ENCODE data around the gene THAP6. TPM values are rescaled to one million over a fixed set of nuclear protein-coding genes. Genes with fewer than 3 reads are reported as not detected.

Gene THAP6
- total RNA-seq, 1 experiment from 2014 or later, result 11.7 TPM

GRCh38 chr4:75496406-75496805 lies 17.9 kb upstream of the THAP6 start:
- Histone ChIP-seq H3K27me3 (ENCODE audit: insufficient read depth, low read length) (no peaks in the 10 kb centered on the region), H3T11ph (ENCODE audit: low read length) (no peak overlapping the region), H4K91ac (ENCODE audit: insufficient read length, low read depth, low read length) (no peak overlapping the region), H3K9me3 (ENCODE audit: control insufficient read depth, low read depth, low read length) (no peaks in the 10 kb centered on the region), H3K56ac (ENCODE audit: insufficient read length, low read depth, low read length) (no peak overlapping the region), H3K23me2 (ENCODE audit: insufficient read length, low read depth, low read length, poor library complexity, severe bottlenecking) (no peaks in the 10 kb centered on the region), H4K20me1 (ENCODE audit: control insufficient read depth, insufficient read depth, insufficient read length) (no peaks in the 10 kb centered on the region), H3K79me2 (ENCODE audit: insufficient read depth, low read length) (no peaks in the 10 kb centered on the region; the same call in 1 of the 2 replicates), H3K9ac (ENCODE audit: extremely low read depth, insufficient read length, low read length) (no peak overlapping the region), H2AFZ (ENCODE audit: low read length) (no peak overlapping the region), H3K4me2 (ENCODE audit: insufficient read depth, insufficient read length, low read length) (no peak overlapping the region), H3K27ac (ENCODE audit: insufficient read length, low read depth, low read length) (no peak overlapping the region), H3K4ac (ENCODE audit: low read depth, low read length) (no peak overlapping the region), H3K23ac (ENCODE audit: insufficient read length, low read depth, low read length) (no peak overlapping the region), H2BK120ac (ENCODE audit: low read depth, low read length, poor library complexity, severe bottlenecking) (no peak overlapping the region), H3K14ac (ENCODE audit: insufficient read depth, low read length) (no peak overlapping the region), H2BK12ac (ENCODE audit: insufficient read length, low read depth, low read length) (no peak overlapping the region), H3K18ac (ENCODE audit: insufficient read length, low read depth, low read length) (no peak overlapping the region), H2BK5ac (ENCODE audit: insufficient read length, low read length) (no peak overlapping the region), H2BK20ac (ENCODE audit: low read depth, low read length, poor library complexity, severe bottlenecking) (no peak overlapping the region), H3K79me1 (ENCODE audit: insufficient read depth, low read depth, low read length, poor library complexity, severe bottlenecking) (no peaks in the 10 kb centered on the region), H4K8ac (replicated peaks; ENCODE audit: insufficient read length, low read depth, low read length) (no peak overlapping the region), H3K4me1 (ENCODE audit: insufficient read depth, low read length) (no peaks in the 10 kb centered on the region), H2BK15ac (ENCODE audit: low read depth, low read length) (no peak overlapping the region), H2AK5ac (ENCODE audit: insufficient read length, low read length) (no peak overlapping the region), H4K5ac (ENCODE audit: insufficient read length, low read depth, low read length) (no peak overlapping the region)
- H3K9me3 Mint-ChIP-seq, result peaks cover 0 to 10% of the 10 kb centered on the region in 2 experiments; a peak in 3 of 5 replicates
- peaks cover 22 to 41% (median 23%) of the 10 kb centered on the region in 3 experiments for H3K36me3 Mint-ChIP-seq (ENCODE audit: insufficient read depth in 1 of 3, low read depth in 3 of 3)
- peak overlapping the region in 1 of 3 experiments; percentile 6; a peak in 2 of 7 replicates for H3K27ac Mint-ChIP-seq
- no peaks in the 10 kb centered on the region for H3K27me3 Mint-ChIP-seq (ENCODE audit: low read depth)
- H3K4me3 Mint-ChIP-seq, result no peak overlapping the region
- WGBS (ENCODE audit: extremely low coverage, insufficient read length, low lambda C conversion rate), result no CpG with 5 or more reads among the region's 2 CpGs
- no peak for DNase-seq
- TF ChIP-seq, protein P1, sequence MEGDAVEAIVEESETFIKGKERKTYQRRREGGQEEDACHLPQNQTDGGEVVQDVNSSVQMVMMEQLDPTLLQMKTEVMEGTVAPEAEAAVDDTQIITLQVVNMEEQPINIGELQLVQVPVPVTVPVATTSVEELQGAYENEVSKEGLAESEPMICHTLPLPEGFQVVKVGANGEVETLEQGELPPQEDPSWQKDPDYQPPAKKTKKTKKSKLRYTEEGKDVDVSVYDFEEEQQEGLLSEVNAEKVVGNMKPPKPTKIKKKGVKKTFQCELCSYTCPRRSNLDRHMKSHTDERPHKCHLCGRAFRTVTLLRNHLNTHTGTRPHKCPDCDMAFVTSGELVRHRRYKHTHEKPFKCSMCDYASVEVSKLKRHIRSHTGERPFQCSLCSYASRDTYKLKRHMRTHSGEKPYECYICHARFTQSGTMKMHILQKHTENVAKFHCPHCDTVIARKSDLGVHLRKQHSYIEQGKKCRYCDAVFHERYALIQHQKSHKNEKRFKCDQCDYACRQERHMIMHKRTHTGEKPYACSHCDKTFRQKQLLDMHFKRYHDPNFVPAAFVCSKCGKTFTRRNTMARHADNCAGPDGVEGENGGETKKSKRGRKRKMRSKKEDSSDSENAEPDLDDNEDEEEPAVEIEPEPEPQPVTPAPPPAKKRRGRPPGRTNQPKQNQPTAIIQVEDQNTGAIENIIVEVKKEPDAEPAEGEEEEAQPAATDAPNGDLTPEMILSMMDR (conservative IDR thresholded peaks at IDR 0.05), result no peak
- no peaks in the 10 kb centered on the region for H3K4me1 Mint-ChIP-seq
